Osteoblast (primary cell): ENCODE data around the gene RPA1. TPM values are rescaled to one million over a fixed set of nuclear protein-coding genes. Genes with fewer than 3 reads are reported as not detected.

Source experiments
- DNase-seq: peaks from one replicate; pipeline ENCODE4 v3.0.0; 2011; ENCODE audit warnings: low spot score, mixed read lengths; ENCODE audit not compliant: insufficient read length; ENCODE audit errors: missing footprints
- H2AFZ ChIP-seq: 2 replicates; pipeline ENCODE4 v1.6.0; 2011; ENCODE audit warnings: mild to moderate bottlenecking, low read length
- H3K27ac ChIP-seq: 2 replicates; pipeline ENCODE4 v1.5.1; 2011; ENCODE audit warnings: mild to moderate bottlenecking, low read depth, low read length, moderate library complexity
- H3K27me3 ChIP-seq: 2 replicates; pipeline ENCODE4 v1.6.0; 2012; ENCODE audit warnings: mild to moderate bottlenecking, control low read depth, inconsistent platforms, low read length, moderate library complexity; ENCODE audit not compliant: insufficient read depth
- H3K36me3 ChIP-seq: 2 replicates; pipeline ENCODE4 v1.5.1; 2011; ENCODE audit warnings: mild to moderate bottlenecking, low read length, control low read depth, moderate library complexity; ENCODE audit not compliant: insufficient read depth
- H3K4me1 ChIP-seq: 2 replicates; pipeline ENCODE4 v1.5.1; 2011; ENCODE audit warnings: mild to moderate bottlenecking, low read length, control low read depth, moderate library complexity; ENCODE audit not compliant: insufficient read depth
- H3K4me2 ChIP-seq: 2 replicates; pipeline ENCODE4 v1.6.0; 2011; ENCODE audit warnings: mild to moderate bottlenecking, low read length; ENCODE audit not compliant: insufficient read depth
- H3K4me3 ChIP-seq: fragments of 200-600 bp; sonication (generic); 3 replicates; pipeline ENCODE4 v1.5.1; 2012; ENCODE audit warnings: mild to moderate bottlenecking, low read length, inconsistent platforms; ENCODE audit not compliant: insufficient read depth
- H3K79me2 ChIP-seq: 2 replicates; pipeline ENCODE4 v1.6.0; 2012; ENCODE audit warnings: mild to moderate bottlenecking, low read length, control low read depth, inconsistent platforms; ENCODE audit not compliant: insufficient read depth
- H3K9me3 ChIP-seq: 2 replicates; pipeline ENCODE4 v1.5.1; 2011; ENCODE audit warnings: low read depth, low read length, control low read depth
- H4K20me1 ChIP-seq: 2 replicates; pipeline ENCODE4 v1.6.0; 2012; ENCODE audit warnings: mild to moderate bottlenecking, low read length, control low read depth; ENCODE audit not compliant: insufficient read depth
- total RNA-seq: library from RNA; depleted of rRNA; stranded (reverse); fragments of >200 nt; gene quantifications from 2 replicates; pipeline ENCODE4 v1.2.3, GENCODE V29; 2012
- TF ChIP-seq, protein P1 (sequence below): IDR thresholded peaks from 2 replicates; pipeline ENCODE4 v1.5.1; 2011; ENCODE audit warnings: mild to moderate bottlenecking, low read depth, low read length, moderate library complexity; ENCODE audit errors: extremely low read depth

Gene RPA1
- total RNA-seq, 1 donor, result 14.8 TPM

DNA sequence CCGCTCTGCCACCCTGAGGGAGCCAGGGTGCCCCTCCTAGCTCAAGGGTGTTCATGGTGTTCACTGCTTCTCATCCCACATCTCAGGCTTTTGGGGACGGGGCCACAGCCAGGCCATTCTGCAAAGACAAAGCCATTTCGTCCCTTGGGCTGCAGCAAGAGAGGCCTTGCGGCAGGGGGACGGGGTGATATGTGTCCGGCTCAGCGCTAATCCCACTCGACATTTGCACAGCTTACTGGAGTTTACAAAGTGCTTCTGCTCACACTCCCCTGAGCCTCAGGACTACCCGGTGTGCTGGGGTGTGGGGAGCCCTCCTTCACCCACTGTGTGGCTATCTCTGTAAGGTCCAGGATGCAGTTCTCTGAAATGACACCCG is 111.0 kb downstream of the RPA1 start:
- Histone ChIP-seq H3K4me2 (no peak overlapping the region), H3K36me3 (no peaks in the 10 kb centered on the region), H3K4me3 (no peak overlapping the region), H3K79me2 (no peaks in the 10 kb centered on the region), H4K20me1 (no peaks in the 10 kb centered on the region), H3K4me1 (no peaks in the 10 kb centered on the region), H3K27ac (no peak overlapping the region), H2AFZ (no peak overlapping the region), H3K9me3 (no peaks in the 10 kb centered on the region), H3K27me3 (no peaks in the 10 kb centered on the region)
- DNase-seq, result peak; percentile 80
- TF ChIP-seq, protein P1, sequence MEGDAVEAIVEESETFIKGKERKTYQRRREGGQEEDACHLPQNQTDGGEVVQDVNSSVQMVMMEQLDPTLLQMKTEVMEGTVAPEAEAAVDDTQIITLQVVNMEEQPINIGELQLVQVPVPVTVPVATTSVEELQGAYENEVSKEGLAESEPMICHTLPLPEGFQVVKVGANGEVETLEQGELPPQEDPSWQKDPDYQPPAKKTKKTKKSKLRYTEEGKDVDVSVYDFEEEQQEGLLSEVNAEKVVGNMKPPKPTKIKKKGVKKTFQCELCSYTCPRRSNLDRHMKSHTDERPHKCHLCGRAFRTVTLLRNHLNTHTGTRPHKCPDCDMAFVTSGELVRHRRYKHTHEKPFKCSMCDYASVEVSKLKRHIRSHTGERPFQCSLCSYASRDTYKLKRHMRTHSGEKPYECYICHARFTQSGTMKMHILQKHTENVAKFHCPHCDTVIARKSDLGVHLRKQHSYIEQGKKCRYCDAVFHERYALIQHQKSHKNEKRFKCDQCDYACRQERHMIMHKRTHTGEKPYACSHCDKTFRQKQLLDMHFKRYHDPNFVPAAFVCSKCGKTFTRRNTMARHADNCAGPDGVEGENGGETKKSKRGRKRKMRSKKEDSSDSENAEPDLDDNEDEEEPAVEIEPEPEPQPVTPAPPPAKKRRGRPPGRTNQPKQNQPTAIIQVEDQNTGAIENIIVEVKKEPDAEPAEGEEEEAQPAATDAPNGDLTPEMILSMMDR, result no peak

DNA sequence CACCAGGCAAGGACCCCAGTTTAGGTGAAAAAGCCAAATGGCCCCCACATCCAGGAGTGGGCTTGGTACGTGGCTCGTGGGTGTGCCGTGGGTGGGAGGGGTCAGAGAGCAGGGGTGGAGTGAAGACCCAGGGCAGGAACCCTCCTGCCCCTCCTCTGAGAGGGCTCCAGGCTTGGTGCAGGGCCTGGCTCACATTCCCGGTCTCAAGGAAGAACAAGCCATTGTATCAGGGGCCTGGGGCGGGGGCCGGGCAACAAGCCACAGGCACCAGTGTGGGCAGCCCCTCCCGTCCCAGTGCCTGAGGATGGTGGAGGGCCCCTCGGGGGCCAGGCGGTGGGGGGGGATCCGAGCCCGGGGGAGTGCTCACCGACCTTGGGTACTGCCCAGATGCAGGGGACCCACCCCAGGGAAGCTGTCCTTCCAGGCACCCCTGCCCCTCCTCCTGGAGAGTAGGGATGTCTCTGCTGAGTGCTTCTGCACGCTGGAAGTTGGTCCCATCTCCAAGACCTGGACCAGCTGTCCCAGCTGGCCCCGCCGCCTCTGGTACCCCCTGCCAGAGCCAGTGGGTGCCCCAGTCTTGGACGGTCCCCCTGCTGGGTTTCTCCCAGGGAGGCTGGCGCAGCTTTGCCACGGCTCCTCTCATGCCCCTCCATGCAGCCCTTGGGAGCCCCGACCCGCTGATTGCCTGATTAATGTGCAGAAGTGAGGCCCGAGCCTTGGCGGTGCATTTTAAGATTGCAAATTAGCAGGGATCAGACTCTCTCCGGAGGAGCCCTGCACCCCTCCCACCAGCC is 111.7 kb downstream of the RPA1 start:
- DNase-seq, result peak; percentile 82
- Histone ChIP-seq H2AFZ (no peak overlapping the region), H4K20me1 (no peaks in the 10 kb centered on the region), H3K27ac (no peak overlapping the region), H3K9me3 (no peaks in the 10 kb centered on the region), H3K27me3 (no peaks in the 10 kb centered on the region), H3K36me3 (no peaks in the 10 kb centered on the region), H3K79me2 (no peaks in the 10 kb centered on the region), H3K4me1 (no peaks in the 10 kb centered on the region), H3K4me3 (no peak overlapping the region), H3K4me2 (no peak overlapping the region)
- TF ChIP-seq, protein P1, result no peak

DNA sequence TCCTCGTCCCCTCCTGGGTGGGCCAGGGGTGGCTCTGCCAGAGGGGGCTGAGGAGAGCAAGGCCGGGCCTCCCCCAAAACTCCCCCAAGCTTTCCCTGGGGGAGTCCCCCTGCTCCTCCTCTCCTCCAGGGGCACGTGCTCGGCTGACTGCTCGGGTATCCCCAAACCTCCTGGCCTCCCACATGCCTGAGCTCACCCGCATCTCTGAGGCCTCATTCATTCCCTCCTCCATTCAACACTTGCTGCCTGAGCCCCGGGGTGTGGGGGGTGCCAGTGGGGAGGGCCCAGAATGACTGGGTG is 112.2 kb downstream of the RPA1 start:
- Histone ChIP-seq H3K4me2 (no peak overlapping the region), H3K4me3 (no peak overlapping the region), H3K36me3 (no peaks in the 10 kb centered on the region), H3K9me3 (no peaks in the 10 kb centered on the region), H4K20me1 (no peaks in the 10 kb centered on the region), H2AFZ (no peak overlapping the region), H3K27me3 (no peaks in the 10 kb centered on the region), H3K27ac (no peak overlapping the region), H3K79me2 (no peaks in the 10 kb centered on the region), H3K4me1 (no peaks in the 10 kb centered on the region)
- DNase-seq, result peak; percentile 71
- TF ChIP-seq, protein P1, result no peak

DNA sequence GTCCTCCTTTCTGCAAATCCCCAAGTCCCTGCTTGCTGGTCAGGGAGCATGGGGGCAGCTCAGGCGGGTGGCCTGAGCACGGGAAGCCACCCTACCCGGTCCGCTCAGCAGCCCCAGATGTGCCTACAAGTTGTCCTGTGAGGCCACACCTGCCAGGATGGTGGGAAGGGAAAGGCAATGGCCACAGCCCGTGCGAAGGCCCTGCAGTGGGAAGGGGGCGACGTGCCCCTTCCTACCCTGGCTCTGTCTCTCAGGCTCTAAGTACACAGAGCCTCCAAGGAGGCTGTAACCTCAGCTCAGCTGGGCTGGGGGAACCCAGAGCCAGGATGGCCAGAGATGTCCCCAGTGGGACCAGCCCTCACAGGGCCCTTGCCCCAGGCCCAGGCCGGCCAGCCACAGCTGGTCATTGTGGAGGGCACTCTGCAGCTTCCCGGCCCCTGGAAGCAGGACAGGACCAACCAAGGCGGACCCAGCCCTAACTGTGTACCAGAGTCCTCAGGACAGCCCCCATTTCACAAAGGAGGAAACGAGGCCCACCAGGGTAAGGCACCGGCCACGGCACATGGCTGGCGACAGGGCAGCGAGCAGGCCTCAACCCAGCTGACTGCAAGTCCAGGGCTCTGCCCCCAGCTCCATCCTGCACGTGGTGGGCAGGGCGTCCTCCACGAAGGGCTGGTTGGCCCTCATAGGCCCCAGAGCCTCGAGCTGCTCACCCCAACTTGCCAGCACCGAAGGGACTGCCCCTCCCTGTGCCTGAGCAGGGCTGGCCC is 113.0 kb downstream of the RPA1 start:
- Histone ChIP-seq H3K79me2 (no peaks in the 10 kb centered on the region), H2AFZ (no peak overlapping the region), H3K27ac (no peak overlapping the region), H3K9me3 (no peaks in the 10 kb centered on the region), H3K4me2 (no peak overlapping the region), H3K4me3 (no peak overlapping the region), H4K20me1 (no peaks in the 10 kb centered on the region), H3K27me3 (no peaks in the 10 kb centered on the region), H3K4me1 (no peaks in the 10 kb centered on the region), H3K36me3 (no peaks in the 10 kb centered on the region)
- peak; percentile 68 for DNase-seq
- TF ChIP-seq, protein P1, result no peak
